ENCODE measurements around the gene TMEM204.
"Not testable (repeated sequence)": the region's sequence is repeated elsewhere in the genome, so short reads cannot be mapped to it uniquely, and the experiment has no call there.

DNA sequence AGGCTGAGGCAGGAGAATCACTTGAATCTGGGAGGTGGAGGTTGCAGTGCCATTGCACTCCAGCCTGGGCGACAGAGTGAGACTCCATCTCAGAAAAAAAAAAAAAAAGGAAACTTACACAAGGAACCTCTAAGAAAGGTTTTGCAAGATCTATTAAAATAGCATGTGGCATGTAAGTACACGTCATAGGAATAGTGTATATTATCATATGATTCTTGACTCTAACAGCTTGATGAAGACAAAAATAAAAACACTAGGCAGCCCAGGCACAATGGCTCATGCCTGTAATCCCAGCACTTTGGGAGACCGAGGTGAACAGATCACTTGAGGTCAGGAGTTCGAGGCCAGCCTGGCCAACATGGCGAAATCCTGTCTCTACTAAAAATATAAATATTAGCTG is 62.0 kb downstream of the TMEM204 start:
- not testable (repeated sequence) for TF ChIP-seq EP300 (IDR thresholded peaks at IDR 0.05); REST (IDR thresholded peaks at IDR 0.05); ZSCAN20 (CRISPR knock-in tag; IDR thresholded peaks at IDR 0.05); CTCF (IDR thresholded peaks at IDR 0.05); KDM1A (IDR thresholded peaks at IDR 0.05; ENCODE audit: low read depth); JUNB (IDR thresholded peaks at IDR 0.05); NFE2L2 (conservative IDR thresholded peaks at IDR 0.05; ENCODE audit: low read length); POLR2A (IDR thresholded peaks at IDR 0.05; ENCODE audit: low read length); BHLHE40 (IDR thresholded peaks at IDR 0.05; ENCODE audit: low read depth, low read length); USF2 (IDR thresholded peaks at IDR 0.05)
